ENCODE data around the gene SNF8.
A peak's percentile ranks its signal among the peaks of the same experiment; 100 is the strongest.

The SNF8 gene

GRCh38 chr17:48930435-48930873 lies 14.2 kb downstream of the SNF8 start:
- Histone ChIP-seq H3K9me3 (ENCODE audit: control insufficient read depth, low read length) (no peaks in the 10 kb centered on the region), H3K4me3 (ENCODE audit: insufficient read depth, low read depth, low read length, poor library complexity, severe bottlenecking) (no peak overlapping the region), H3K27ac (ENCODE audit: insufficient read depth, low read length, poor library complexity, severe bottlenecking) (no peak overlapping the region), H3K4me1 (ENCODE audit: control insufficient read depth, insufficient read depth, low read length, poor library complexity, severe bottlenecking) (no peaks in the 10 kb centered on the region), H3K27me3 (replicated peaks; ENCODE audit: control insufficient read depth, insufficient read depth, low read length, poor library complexity, severe bottlenecking) (no peaks in the 10 kb centered on the region), H3K36me3 (ENCODE audit: control insufficient read depth, insufficient read depth, low read length) (peaks cover 73% of the 10 kb centered on the region)
- no peak for DNase-seq

GRCh38 chr17:48929812-48930165 lies 14.9 kb downstream of the SNF8 start:
- Histone ChIP-seq H3K4me3 (ENCODE audit: insufficient read depth, low read depth, low read length, poor library complexity, severe bottlenecking) (no peak overlapping the region), H3K27me3 (replicated peaks; ENCODE audit: control insufficient read depth, insufficient read depth, low read length, poor library complexity, severe bottlenecking) (no peaks in the 10 kb centered on the region), H3K4me1 (ENCODE audit: control insufficient read depth, insufficient read depth, low read length, poor library complexity, severe bottlenecking) (no peaks in the 10 kb centered on the region), H3K36me3 (ENCODE audit: control insufficient read depth, insufficient read depth, low read length) (peaks cover 77% of the 10 kb centered on the region), H3K27ac (ENCODE audit: insufficient read depth, low read length, poor library complexity, severe bottlenecking) (no peak overlapping the region), H3K9me3 (ENCODE audit: control insufficient read depth, low read length) (no peaks in the 10 kb centered on the region)
- no peak for DNase-seq

- Histone ChIP-seq H3K36me3 (ENCODE audit: control insufficient read depth, insufficient read depth, low read length) (peaks cover 78% of the 10 kb centered on the region), H3K4me1 (ENCODE audit: control insufficient read depth, insufficient read depth, low read length, poor library complexity, severe bottlenecking) (no peaks in the 10 kb centered on the region), H3K4me3 (ENCODE audit: insufficient read depth, low read depth, low read length, poor library complexity, severe bottlenecking) (no peak overlapping the region), H3K9me3 (ENCODE audit: control insufficient read depth, low read length) (no peaks in the 10 kb centered on the region), H3K27ac (ENCODE audit: insufficient read depth, low read length, poor library complexity, severe bottlenecking) (no peak overlapping the region), H3K27me3 (replicated peaks; ENCODE audit: control insufficient read depth, insufficient read depth, low read length, poor library complexity, severe bottlenecking) (no peaks in the 10 kb centered on the region)
- DNase-seq = no peak
Measured at GRCh38 chr17:48928876-48929811, 15.5 kb downstream of the SNF8 start.

- H3K4me3 ChIP-seq (ENCODE audit: insufficient read depth, low read depth, low read length, poor library complexity, severe bottlenecking) = no peak overlapping the region
- no peaks in the 10 kb centered on the region for H3K4me1 ChIP-seq (ENCODE audit: control insufficient read depth, insufficient read depth, low read length, poor library complexity, severe bottlenecking)
- H3K27me3 ChIP-seq (replicated peaks; ENCODE audit: control insufficient read depth, insufficient read depth, low read length, poor library complexity, severe bottlenecking) = no peaks in the 10 kb centered on the region
- peaks cover 78% of the 10 kb centered on the region for H3K36me3 ChIP-seq (ENCODE audit: control insufficient read depth, insufficient read depth, low read length)
- H3K27ac ChIP-seq (ENCODE audit: insufficient read depth, low read length, poor library complexity, severe bottlenecking) = no peak overlapping the region
- no peak for DNase-seq
- H3K9me3 ChIP-seq (ENCODE audit: control insufficient read depth, low read length) = no peaks in the 10 kb centered on the region
Measured at GRCh38 chr17:48927978-48928745, 16.5 kb downstream of the SNF8 start.

GRCh38 chr17:48925991-48926342 lies 18.7 kb downstream of the SNF8 start:
- peaks cover 84% of the 10 kb centered on the region for H3K36me3 ChIP-seq (ENCODE audit: control insufficient read depth, insufficient read depth, low read length)
- no peak for DNase-seq
- H3K9me3 ChIP-seq (ENCODE audit: control insufficient read depth, low read length) = no peaks in the 10 kb centered on the region
- H3K4me3 ChIP-seq (ENCODE audit: insufficient read depth, low read depth, low read length, poor library complexity, severe bottlenecking) = no peak overlapping the region
- no peaks in the 10 kb centered on the region for H3K4me1 ChIP-seq (ENCODE audit: control insufficient read depth, insufficient read depth, low read length, poor library complexity, severe bottlenecking)
- H3K27ac ChIP-seq (ENCODE audit: insufficient read depth, low read length, poor library complexity, severe bottlenecking) = no peak overlapping the region
- H3K27me3 ChIP-seq (replicated peaks; ENCODE audit: control insufficient read depth, insufficient read depth, low read length, poor library complexity, severe bottlenecking) = no peaks in the 10 kb centered on the region

- H3K9me3 ChIP-seq (ENCODE audit: control insufficient read depth, low read length) = no peaks in the 10 kb centered on the region
- H3K4me3 ChIP-seq (ENCODE audit: insufficient read depth, low read depth, low read length, poor library complexity, severe bottlenecking) = no peak overlapping the region
- DNase-seq = no peak
- H3K36me3 ChIP-seq (ENCODE audit: control insufficient read depth, insufficient read depth, low read length) = peaks cover 89% of the 10 kb centered on the region
- no peaks in the 10 kb centered on the region for H3K4me1 ChIP-seq (ENCODE audit: control insufficient read depth, insufficient read depth, low read length, poor library complexity, severe bottlenecking)
- no peak overlapping the region for H3K27ac ChIP-seq (ENCODE audit: insufficient read depth, low read length, poor library complexity, severe bottlenecking)
- H3K27me3 ChIP-seq (replicated peaks; ENCODE audit: control insufficient read depth, insufficient read depth, low read length, poor library complexity, severe bottlenecking) = no peaks in the 10 kb centered on the region
Measured at GRCh38 chr17:48925251-48925990, 19.2 kb downstream of the SNF8 start.

GRCh38 chr17:48915459-48916282 lies 29.0 kb downstream of the SNF8 start:
- Histone ChIP-seq H3K27me3 (replicated peaks; ENCODE audit: control insufficient read depth, insufficient read depth, low read length, poor library complexity, severe bottlenecking) (no peaks in the 10 kb centered on the region), H3K9me3 (ENCODE audit: control insufficient read depth, low read length) (no peaks in the 10 kb centered on the region), H3K36me3 (ENCODE audit: control insufficient read depth, insufficient read depth, low read length) (peaks cover 73% of the 10 kb centered on the region), H3K4me3 (ENCODE audit: insufficient read depth, low read depth, low read length, poor library complexity, severe bottlenecking) (no peak overlapping the region), H3K27ac (ENCODE audit: insufficient read depth, low read length, poor library complexity, severe bottlenecking) (peak overlapping the region; percentile 55), H3K4me1 (ENCODE audit: control insufficient read depth, insufficient read depth, low read length, poor library complexity, severe bottlenecking) (peaks cover 15% of the 10 kb centered on the region)
- DNase-seq = peak; percentile 8 to 24 (median 9)

- no peak overlapping the region for H3K4me3 ChIP-seq (ENCODE audit: insufficient read depth, low read depth, low read length, poor library complexity, severe bottlenecking)
- H3K27ac ChIP-seq (ENCODE audit: insufficient read depth, low read length, poor library complexity, severe bottlenecking) = no peak overlapping the region
Measured at GRCh38 chr17:48912476-48912875, 32.2 kb downstream of the SNF8 start.

GRCh38 chr17:48910370-48910769 lies 34.3 kb downstream of the SNF8 start:
- Histone ChIP-seq H3K27ac (ENCODE audit: insufficient read depth, low read length, poor library complexity, severe bottlenecking) (peak overlapping the region; percentile 42), H3K9me3 (ENCODE audit: control insufficient read depth, low read length) (no peaks in the 10 kb centered on the region), H3K4me3 (ENCODE audit: insufficient read depth, low read depth, low read length, poor library complexity, severe bottlenecking) (no peak overlapping the region), H3K4me1 (ENCODE audit: control insufficient read depth, insufficient read depth, low read length, poor library complexity, severe bottlenecking) (peaks cover 34% of the 10 kb centered on the region), H3K27me3 (replicated peaks; ENCODE audit: control insufficient read depth, insufficient read depth, low read length, poor library complexity, severe bottlenecking) (no peaks in the 10 kb centered on the region), H3K36me3 (ENCODE audit: control insufficient read depth, insufficient read depth, low read length) (peaks cover 29% of the 10 kb centered on the region)
- DNase-seq = no peak

More at GRCh38 chr17:48912476-48912875, 32.2 kb downstream of the SNF8 start:
- Histone ChIP-seq H3K36me3 (ENCODE audit: control insufficient read depth, insufficient read depth, low read length) (peaks cover 45% of the 10 kb centered on the region), H3K27me3 (replicated peaks; ENCODE audit: control insufficient read depth, insufficient read depth, low read length, poor library complexity, severe bottlenecking) (no peaks in the 10 kb centered on the region), H3K4me1 (ENCODE audit: control insufficient read depth, insufficient read depth, low read length, poor library complexity, severe bottlenecking) (peaks cover 37% of the 10 kb centered on the region), H3K9me3 (ENCODE audit: control insufficient read depth, low read length) (no peaks in the 10 kb centered on the region)
- no peak for DNase-seq
